Bronchial epithelial cell (primary cell): ENCODE results near the gene LKAAEAR1. TPM values are rescaled to one million over a fixed set of nuclear protein-coding genes. Genes with fewer than 3 reads are reported as not detected.

Source experiments
- DNase-seq: peaks from one replicate; pipeline ENCODE4 v3.0.0-alpha.2; 2010; ENCODE audit warnings: low read depth
- FAIRE-seq: peaks from 2 replicates; lab custom pipeline; 2011; peaks lifted over from hg19 to GRCh38; lab: Jason Lieb, UNC
- H3K27me3 ChIP-seq: 2 replicates; pipeline ENCODE4 v1.5.1; 2011; ENCODE audit warnings: low read length; ENCODE audit not compliant: control insufficient read depth, insufficient read depth
- H3K36me3 ChIP-seq: 2 replicates; pipeline ENCODE4 v1.5.1; 2011; ENCODE audit warnings: low read length; ENCODE audit not compliant: control insufficient read depth, insufficient read depth
- H3K4me3 ChIP-seq: 2 replicates; pipeline ENCODE4 v1.5.1; 2011; ENCODE audit warnings: mild to moderate bottlenecking, low read depth, low read length, control low read depth
- total RNA-seq: library from RNA; depleted of rRNA; stranded (reverse); fragments of >200 nt; gene quantifications from 2 replicates; pipeline ENCODE4 v1.2.1, GENCODE V29; 2014
- TF ChIP-seq, protein P1 (sequence below): IDR thresholded peaks from 2 replicates; pipeline ENCODE4 v1.5.1; 2011; ENCODE audit warnings: mild to moderate bottlenecking, moderate library complexity, low read length, control low read depth, inconsistent platforms; ENCODE audit not compliant: insufficient read depth, severe bottlenecking

The LKAAEAR1 gene
- total RNA-seq, 1 donor from 2014 or later = not detected

DNA sequence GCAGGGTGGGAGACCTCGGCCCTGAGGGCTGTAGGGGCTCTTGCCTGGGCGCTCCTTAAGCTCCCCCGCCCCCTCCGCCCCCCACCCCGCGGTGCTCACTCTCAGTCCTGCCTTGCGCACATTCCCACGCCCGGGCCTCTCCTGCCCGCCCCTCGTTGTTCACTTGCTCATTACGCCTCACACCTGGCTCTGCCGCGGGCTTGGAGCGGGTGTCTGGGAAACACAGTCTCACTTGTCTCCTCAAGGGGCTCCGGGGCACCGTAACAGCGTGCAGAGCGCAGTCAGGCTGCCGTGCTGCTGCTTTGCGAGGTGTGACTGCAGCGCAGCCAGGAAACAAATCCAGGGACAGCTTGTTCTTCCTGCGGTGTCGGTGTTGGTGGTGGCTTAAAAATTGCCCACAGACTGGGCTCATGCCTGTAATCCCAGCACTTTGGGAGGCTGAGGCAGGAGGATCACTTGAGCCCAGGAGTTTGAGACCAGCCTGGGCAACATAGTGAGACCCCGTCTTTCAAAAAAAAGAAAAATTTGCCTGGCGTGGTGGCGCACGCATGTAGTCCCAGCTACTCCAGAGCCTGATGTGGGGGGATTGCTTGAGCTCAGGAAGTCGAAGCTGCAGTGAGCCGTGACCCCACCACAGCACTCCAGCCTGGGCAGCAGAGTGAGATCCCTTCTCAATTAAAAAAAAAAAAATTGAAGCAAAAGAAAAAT lies 18.6 kb upstream of the LKAAEAR1 start:
- peaks cover 21% of the 10 kb centered on the region for H3K27me3 ChIP-seq
- TF ChIP-seq, protein P1, sequence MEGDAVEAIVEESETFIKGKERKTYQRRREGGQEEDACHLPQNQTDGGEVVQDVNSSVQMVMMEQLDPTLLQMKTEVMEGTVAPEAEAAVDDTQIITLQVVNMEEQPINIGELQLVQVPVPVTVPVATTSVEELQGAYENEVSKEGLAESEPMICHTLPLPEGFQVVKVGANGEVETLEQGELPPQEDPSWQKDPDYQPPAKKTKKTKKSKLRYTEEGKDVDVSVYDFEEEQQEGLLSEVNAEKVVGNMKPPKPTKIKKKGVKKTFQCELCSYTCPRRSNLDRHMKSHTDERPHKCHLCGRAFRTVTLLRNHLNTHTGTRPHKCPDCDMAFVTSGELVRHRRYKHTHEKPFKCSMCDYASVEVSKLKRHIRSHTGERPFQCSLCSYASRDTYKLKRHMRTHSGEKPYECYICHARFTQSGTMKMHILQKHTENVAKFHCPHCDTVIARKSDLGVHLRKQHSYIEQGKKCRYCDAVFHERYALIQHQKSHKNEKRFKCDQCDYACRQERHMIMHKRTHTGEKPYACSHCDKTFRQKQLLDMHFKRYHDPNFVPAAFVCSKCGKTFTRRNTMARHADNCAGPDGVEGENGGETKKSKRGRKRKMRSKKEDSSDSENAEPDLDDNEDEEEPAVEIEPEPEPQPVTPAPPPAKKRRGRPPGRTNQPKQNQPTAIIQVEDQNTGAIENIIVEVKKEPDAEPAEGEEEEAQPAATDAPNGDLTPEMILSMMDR = no peak
- DNase-seq = no peak
- no peak overlapping the region for H3K4me3 ChIP-seq
- H3K36me3 ChIP-seq = no peaks in the 10 kb centered on the region
- no peak for FAIRE-seq

GRCh38 chr20:64101731-64102621 lies 17.8 kb upstream of the LKAAEAR1 start:
- TF ChIP-seq, protein P1 = peak; percentile 86
- Histone ChIP-seq H3K4me3 (peak overlapping the region; percentile 6), H3K27me3 (peaks cover 19% of the 10 kb centered on the region), H3K36me3 (no peaks in the 10 kb centered on the region)
- no peak for DNase-seq
- FAIRE-seq = no peak

DNA sequence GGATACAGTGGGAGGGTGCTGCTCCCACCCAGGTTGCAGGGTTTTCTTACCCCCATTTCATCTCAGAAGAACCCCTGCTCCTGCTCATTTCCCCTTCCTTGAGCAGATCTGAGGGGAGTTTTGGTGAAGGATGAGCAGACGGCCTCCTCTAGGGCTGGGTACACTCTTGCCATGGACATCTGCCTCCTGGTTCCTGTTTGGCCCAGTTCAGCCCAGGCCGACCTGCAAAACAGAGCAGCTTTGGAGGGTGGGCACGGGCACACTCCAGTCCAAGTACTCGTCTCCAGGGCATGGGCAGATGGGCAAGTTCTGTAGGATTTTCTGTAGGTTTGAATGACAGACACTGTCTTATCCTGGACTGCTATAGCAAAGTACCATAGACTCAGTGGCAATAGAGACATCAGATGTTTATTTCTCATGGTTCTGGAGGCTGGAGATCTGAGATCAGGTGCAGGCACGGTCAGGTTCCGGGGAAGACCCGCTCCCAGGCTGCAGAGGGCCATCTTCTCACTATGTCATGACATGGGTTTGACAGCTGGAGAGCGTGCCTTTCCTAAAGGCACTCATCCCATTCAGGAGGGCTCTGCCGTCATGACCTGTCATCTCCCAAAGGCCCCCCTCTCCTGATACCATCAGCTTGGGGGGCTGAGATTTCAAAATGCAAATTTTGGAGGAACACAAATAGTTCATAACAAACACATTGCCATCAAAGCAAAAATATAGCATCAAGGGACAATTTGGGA lies 16.9 kb upstream of the LKAAEAR1 start:
- Histone ChIP-seq H3K27me3 (peaks cover 19% of the 10 kb centered on the region), H3K36me3 (no peaks in the 10 kb centered on the region), H3K4me3 (no peak overlapping the region)
- TF ChIP-seq, protein P1 = no peak
- DNase-seq (no peak), FAIRE-seq (no peak)

DNA sequence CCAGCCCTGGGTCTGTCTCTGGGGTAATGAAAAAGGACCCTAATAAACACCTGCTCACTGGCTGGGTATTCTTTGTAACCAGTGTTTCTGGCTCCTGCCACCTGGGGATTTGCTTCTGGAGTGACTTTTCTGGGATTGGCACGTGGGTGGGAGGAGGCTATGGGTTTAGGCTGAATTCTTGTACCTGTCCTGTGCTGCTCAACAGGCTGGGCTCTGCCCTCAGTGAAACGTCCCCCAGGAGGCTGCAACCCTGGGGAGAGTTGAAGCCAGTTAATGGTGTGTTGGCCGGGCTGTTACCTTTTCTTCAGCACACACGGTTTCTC lies 16.3 kb upstream of the LKAAEAR1 start:
- FAIRE-seq = no peak
- H3K4me3 ChIP-seq = no peak overlapping the region
- H3K27me3 ChIP-seq = peaks cover 19% of the 10 kb centered on the region
- TF ChIP-seq, protein P1 = no peak
- no peaks in the 10 kb centered on the region for H3K36me3 ChIP-seq
- DNase-seq = no peak

GRCh38 chr20:64099880-64100565 lies 15.8 kb upstream of the LKAAEAR1 start:
- Histone ChIP-seq H3K4me3 (no peak overlapping the region), H3K36me3 (no peaks in the 10 kb centered on the region), H3K27me3 (peaks cover 19% of the 10 kb centered on the region)
- DNase-seq (no peak), FAIRE-seq (no peak)
- TF ChIP-seq, protein P1 = no peak
